ENCODE results near the gene SPEM2.

DNA sequence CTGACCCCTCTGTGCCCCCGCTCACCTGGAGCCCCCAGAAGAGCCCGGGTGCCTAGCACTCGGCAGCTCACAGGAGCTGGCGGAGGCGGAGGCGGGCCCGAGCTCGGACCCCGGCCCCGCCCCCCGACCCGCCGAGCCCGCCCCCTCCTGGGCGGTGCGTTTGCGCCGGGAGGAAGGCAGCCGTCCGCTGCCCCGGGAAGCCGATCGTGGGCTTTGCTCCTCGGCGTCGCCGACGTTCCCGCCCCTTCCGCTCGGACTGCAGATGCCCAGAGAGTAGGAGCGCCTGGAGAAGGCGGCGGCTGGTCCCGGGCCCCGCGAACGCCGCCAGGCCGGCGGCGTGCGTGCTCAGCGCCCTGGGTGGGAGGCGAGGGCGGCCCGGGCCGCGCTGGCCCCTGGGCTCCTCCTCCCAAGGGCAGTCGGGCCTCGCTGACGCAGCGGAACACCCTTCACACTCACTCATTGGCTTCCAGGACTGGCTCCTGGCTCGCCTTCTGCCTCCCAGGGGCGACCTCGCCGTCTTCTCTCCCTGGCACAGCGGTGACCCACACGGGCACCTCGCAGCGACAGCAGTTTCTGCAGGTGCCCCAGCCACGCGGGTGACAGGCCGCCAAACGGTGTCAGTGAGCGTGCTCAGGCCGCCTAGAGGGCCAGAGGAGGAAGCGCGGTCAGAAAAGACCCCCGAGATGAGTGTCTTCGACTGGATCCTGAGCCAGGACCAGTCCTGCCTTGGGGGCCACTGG lies 30.8 kb upstream of the SPEM2 start, which contains the start of gene PLSCR3:
- TF ChIP-seq, protein P1, sequence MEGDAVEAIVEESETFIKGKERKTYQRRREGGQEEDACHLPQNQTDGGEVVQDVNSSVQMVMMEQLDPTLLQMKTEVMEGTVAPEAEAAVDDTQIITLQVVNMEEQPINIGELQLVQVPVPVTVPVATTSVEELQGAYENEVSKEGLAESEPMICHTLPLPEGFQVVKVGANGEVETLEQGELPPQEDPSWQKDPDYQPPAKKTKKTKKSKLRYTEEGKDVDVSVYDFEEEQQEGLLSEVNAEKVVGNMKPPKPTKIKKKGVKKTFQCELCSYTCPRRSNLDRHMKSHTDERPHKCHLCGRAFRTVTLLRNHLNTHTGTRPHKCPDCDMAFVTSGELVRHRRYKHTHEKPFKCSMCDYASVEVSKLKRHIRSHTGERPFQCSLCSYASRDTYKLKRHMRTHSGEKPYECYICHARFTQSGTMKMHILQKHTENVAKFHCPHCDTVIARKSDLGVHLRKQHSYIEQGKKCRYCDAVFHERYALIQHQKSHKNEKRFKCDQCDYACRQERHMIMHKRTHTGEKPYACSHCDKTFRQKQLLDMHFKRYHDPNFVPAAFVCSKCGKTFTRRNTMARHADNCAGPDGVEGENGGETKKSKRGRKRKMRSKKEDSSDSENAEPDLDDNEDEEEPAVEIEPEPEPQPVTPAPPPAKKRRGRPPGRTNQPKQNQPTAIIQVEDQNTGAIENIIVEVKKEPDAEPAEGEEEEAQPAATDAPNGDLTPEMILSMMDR (conservative IDR thresholded peaks at IDR 0.05 in 1 of 2, IDR thresholded peaks at IDR 0.05 in 1 of 2; ENCODE audit: low read depth in 1 of 2, low read length in 2 of 2), result peak; percentile 34 to 49
- TF ChIP-seq EZH2 (IDR thresholded peaks at IDR 0.05; ENCODE audit: low read length, missing control alignments), result no peak

All from fibroblast of lung (primary cell).